CD4-positive, alpha-beta T cell treated with Interleukin-10 for 1 hour (primary cell): ENCODE results near the gene BTBD17.

Experiments
- DNase-seq: peaks from one replicate; pipeline ENCODE4 v3.0.0-alpha.2; 2020

The BTBD17 gene

DNA sequence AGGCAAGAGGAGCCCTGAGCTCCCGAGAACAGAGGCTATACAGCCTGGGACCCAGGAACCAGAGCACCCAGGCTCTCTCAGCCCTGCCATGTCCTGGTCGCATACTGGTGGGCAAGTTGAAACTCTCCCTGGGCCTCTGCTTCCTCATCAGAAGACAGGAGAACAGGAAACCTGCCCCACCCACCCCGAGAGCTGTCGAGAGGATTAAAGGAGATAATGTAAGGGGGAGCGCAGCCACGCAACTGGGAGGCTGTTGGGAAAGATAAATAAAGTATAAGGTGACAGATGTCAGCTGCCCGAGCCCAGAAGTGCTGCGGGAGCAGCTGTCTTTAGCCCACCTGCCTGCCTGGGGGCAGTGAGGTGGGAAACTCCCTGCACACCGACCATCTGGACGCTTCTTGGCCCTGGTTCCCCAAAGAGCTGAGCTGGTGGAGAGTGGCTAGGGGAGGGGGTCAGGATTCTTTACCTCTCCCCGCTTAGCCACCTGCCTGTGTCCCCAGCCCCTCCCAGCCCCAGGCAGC, 28.8 kb downstream of the BTBD17 start:
- DNase-seq: no peak

DNA sequence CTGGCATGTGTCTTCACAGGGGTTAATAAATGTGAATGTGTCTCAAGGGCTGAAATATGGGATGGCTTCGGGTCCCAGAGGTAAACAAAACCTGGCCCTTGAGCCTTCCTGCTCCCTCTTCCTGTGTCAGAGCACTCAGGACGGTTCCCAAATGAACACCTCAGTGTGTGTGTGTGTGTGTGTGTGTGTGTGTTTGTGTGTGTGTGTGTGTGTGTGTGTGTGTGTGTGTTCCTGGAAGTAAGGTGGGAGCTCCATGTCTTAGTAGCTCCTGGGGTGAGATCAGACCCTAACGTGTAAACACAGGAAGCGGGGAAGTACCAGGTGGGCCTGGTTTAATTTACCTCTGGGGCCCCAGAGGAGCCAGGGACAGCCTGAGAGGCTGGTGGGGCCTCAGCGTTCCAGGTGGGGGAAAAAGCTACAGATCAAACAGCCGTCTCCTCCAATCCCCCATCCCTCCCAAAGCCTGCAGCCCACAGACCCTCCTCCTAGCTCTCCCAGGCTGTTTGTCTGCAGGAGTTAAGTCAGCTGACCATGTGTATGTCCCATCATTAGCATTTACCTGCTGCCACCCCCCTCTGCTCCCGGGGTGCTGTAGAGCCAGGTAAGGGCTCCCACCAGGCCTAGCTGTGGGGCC, 29.5 kb downstream of the BTBD17 start:
- DNase-seq: no peak

DNA sequence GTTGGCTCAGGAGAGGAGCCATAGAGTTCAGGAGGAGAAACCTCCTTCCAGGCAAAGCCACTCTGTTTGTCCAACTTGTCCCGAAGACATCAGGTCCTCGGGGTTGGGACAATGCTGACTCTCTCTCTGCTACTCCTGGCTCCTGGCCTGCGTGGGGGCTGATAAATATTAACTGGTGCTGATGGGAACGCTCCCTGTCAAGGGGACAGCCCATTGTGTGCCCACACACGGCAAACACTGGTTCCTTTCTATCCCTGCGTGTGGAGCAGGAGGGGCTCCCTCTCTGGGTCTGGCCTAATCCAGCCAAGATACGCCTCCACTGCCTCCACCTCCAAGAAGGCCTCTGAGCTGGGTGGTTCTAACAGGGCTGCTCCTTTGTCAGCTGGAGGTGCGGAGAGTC, 31.2 kb downstream of the BTBD17 start:
- DNase-seq: no peak

DNA sequence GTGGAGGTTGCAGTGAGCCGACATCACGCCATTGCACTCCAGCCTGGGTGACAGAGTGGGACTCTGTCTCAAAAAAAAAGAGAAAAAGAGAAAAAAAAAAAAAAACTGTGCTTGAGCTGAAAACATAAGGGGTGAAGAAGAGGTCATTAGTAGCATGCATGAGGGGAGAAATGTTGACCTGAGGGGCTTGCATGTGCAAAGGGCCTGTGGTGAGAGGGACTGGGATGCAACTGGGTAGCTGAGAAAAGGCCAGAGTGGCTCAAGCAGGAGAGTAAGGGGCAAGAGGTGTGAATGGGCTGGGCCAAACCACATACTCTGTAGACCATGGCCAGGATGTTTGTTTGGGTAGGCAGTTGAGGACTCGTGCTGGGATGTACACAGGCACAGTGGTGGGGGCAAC, 32.3 kb downstream of the BTBD17 start:
- no peak for DNase-seq

DNA sequence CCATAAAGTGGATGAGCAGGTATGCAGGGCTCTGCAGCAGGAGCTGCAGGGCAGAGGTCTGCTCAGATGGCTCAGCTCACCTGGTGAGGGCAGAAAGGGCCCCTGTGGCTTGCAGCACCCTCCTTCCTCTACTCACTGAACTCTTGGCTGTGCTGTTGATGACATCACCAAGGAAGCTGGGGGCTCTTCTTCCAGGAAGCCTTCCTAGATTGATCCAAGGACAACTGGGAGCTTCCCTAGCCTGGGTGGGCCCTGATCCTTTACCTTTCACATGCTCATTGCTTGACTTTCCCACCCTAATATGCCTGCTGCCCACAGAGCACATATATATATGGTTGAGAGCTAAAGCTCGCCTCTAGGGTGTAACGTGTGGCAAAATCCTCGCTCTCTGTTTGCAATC, 33.2 kb downstream of the BTBD17 start:
- no peak for DNase-seq

DNA sequence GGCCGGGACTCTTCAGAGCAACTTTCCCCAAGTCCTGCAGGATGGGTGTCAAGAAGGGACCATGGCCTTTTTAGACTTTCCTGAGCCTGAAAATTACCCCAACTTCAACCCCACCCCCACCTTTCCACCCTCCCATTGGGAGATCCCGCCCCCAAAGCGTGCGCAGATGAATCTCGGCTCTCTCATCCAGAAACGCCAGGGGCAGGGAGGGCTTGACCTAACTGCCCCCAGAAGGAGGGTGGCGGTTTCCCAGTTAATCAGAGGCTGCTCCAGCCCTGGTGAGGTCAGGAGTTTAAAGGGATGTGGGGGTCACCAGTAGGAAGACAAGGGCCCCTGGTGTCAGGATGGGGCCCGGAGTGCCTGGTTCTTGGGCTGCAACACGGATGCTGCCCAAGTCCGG, 35.2 kb downstream of the BTBD17 start:
- DNase-seq: no peak

DNA sequence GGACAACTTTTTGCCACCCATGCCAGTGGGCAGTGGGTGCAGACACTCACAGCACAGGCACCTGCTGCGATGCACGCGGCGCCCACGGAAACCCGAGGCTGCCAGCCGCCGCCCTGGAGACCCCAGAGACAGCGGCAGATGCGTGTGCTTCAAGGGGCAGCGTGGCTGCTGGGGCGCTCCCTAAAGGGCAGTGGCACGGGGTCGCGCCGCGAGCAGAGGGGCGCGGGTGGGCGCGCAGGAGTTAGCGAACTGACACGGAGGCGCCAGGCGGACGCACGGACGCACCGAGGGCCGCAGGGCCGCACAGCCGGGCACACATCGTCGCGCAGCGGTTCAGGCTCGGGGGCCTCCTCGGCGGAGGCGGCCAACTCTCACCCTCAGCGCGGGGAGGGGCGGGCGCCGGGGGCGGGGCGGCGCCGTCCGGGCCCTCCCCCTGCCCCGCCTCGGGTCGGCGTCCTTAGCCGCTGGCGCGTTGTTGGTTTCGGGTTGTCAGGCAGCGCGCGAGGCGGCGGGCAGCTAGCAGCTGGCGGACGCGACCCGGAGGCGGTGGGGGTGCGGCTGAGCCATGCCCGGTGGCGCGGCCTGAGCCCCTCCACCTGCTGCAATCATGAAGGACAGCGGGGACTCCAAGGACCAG, 35.8 kb downstream of the BTBD17 start, which contains the start of gene KIF19:
Gene KIF19 (plus strand): TSS at position 484 of the 637 bp plus-strand sequence. CDS start 124 bp downstream, at position 608.
- peak; percentile 66 for DNase-seq

DNA sequence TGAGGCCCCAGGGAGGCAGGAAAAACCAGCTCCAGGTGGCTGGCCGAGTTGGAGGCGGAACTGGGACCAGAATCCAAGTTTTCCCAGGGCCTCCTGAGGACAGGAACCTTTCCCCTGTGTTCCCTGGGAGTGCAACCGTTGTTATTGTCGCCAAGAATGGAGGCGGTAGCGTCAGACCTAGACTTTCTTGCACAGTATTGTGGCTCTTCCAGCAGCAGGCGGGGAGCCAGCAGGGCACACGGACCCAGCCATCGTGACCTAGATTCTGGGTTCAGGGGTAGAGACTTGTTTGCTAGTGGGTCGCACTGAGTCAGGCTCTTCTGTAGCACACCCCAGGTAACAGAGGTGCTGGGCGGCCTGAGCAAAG, 36.3 kb downstream of the BTBD17 start:
- no peak for DNase-seq

DNA sequence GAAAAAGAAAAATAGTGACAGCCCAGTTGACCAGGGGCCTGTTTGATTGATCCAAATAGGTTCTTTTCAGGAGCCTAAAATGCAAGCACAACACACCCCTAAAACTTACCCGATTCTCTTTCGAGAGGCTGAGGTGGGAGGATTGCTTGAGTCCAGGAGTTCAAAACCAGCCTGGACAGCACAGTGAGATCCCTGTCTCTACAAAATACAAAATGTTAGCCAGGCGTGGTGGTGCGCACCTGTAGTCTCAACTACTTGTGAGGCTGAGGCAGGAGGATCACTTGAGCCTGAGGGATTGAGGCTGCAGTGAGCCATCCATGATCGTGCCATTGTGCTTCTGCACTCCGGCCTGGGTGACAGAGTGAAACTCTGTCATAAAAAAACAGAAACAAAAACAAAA, 37.1 kb downstream of the BTBD17 start:
- no peak for DNase-seq

DNA sequence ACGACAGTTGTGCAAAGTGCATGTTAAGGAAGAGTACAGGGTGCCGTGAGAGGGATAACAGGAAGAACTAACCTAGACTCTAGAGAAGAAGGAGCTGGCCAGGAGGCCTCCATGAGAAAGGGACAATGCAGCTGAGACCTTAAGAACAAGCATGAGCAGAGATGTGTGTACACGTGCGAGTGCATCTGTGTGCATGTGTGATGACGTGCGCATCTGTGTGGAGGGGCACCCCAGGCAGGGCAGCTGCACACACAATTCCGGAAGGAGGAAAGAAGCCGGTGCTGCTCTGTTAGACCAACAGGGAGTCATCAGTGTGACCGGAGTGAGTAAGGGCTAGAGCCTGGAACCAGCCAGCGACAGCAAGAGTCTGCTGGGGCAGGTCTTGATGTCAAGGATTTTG, 43.3 kb downstream of the BTBD17 start:
- DNase-seq: no peak

DNA sequence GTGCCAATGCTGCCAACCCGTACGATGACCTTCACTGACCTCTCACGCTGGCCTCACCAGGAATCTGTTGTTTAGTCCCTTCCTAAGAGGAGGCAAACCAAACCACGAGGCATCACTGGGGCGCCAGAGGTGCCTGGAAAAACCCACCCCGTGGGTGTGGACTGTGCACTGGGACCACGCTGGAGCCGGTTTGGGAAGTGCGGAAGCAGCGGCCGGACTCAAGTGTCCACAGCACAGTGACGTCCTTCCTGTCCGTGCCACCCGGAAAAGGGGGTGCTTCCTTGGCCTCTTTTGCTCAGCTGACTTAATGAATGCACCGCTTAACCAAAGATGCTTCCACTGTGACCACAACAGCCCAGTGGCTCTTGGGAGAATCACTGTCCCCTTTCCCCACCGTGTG, 44.6 kb downstream of the BTBD17 start:
- no peak for DNase-seq

DNA sequence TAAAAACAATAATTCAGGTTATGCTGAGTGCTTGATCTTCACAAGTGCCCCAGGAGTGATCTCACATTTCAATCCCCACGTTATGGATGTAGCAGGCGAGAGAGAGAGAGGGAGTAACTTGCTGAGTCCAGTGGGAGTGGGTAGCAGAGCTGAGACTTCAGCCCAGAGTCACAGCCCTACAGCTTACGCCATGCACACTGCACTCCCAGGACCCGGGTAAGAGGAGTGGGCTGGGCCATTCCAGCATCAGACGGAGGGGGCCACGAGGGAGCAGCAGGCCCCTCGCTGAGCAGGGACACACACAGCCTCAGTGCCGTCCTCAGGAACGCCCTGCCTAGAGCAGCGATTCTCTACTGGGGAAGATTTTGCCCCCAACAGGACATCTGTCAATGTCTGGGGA, 45.4 kb downstream of the BTBD17 start:
- no peak for DNase-seq

DNA sequence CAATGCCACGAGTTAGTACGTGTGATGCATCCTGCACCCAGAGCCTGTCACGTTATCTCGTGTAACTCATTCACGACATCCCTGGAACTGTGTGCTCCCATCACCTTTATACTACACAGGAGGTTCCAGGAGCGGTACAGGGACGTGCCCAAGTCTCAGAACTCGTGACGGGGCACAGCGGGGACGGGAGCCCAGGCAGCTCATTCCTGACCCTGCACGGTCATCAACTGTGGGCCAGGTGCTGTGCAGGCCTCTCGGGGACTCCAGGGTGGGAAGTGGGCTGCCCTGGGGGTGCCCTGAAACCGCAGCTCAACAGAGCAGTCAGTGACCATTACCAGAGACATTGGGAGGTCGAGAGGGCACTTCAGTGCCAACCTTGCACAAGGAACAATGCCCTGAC, 46.8 kb downstream of the BTBD17 start:
- no peak for DNase-seq

DNA sequence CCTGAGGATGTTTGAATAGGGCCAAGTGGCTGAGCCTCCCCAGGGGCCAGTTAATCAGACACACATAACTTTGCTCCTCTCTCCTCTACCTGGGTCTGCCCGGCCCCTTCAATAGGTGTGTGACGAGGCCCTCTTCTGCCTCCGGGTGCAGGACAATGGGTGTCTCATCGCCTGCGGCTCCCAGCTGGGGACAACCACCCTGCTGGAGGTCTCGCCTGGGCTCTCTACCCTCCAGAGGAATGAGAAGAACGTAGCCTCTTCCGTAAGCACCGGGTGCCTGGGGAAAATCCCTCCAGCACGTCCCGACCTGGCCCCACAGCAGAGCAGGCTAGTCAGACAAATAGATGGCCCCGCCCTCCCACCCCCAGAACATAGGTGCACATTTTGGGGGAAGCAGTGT, 51.8 kb downstream of the BTBD17 start:
- no peak for DNase-seq

DNA sequence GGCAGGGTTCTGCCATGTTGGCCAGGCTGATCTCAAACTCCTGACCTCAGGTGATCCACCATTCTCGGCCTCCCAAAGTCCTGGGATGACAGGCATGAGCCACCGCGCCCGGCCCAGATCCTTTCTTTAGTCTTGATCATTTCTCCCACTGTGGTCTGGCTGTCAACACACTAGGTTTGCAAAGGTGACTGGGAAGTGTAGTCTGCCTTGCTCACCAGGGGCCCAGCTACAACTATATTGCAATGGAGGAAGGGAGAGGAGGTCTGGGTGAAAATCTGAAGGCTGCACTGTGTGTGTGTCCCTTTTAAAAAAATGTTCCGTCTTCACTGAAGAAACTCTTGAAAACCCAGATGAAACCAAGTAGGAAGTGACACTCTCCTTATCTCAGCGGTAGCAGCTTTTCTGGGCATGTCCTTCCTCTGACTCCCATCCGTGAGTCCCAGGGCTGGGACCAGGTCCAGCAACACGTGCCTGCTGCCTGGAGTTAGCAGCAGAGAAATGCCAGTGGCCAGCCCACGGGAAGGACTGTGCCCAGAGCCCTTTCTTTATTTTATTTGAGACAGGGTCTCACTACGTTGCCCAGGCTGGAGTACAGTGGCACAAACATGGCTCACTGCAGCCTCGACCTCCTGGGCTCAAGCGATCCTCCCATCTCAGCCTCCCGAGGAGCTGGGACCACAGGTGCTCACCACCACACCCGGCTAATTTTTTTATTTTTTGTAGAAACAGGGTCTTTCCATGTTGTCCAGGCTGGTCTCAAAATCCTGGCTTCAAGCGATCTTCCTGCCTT, 53.5 kb downstream of the BTBD17 start:
- DNase-seq: no peak
